ENCODE measurements around the gene NUP160.
"Not testable (repeated sequence)": the region's sequence is repeated elsewhere in the genome, so short reads cannot be mapped to it uniquely, and the experiment has no call there.

Gene NUP160

GRCh38 chr11:47786373-47786772 is 61.8 kb downstream of the NUP160 start:
- DNase-seq (ENCODE audit: low read depth), result no peak

GRCh38 chr11:47784785-47785381 is 63.3 kb downstream of the NUP160 start:
- no peak for DNase-seq (ENCODE audit: low read depth)

DNA sequence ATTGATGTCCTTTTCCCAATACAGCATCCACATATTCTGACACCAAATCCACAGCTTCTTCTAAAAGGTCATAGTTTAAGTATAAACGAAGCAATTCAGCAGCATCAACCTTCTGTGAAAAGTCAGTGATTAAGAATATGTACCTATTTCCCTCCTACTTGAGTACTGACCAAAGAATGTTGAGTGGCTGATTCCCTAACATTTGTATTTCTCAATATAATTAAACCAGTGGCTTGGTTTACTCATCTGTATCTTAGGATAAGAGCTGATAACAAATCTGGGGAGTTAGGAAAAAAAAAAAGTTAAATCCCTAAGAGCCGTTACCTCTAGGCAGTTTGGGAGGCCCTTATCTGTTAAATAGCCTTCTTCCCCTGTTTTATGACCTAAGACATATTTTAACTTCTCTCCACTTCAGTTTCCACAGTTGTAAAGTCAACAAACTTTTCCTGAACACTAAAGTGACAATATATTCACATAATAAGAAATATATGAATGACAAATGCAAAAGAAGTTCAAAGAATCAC is 65.0 kb downstream of the NUP160 start:
- no peak for DNase-seq (ENCODE audit: low read depth)

DNA sequence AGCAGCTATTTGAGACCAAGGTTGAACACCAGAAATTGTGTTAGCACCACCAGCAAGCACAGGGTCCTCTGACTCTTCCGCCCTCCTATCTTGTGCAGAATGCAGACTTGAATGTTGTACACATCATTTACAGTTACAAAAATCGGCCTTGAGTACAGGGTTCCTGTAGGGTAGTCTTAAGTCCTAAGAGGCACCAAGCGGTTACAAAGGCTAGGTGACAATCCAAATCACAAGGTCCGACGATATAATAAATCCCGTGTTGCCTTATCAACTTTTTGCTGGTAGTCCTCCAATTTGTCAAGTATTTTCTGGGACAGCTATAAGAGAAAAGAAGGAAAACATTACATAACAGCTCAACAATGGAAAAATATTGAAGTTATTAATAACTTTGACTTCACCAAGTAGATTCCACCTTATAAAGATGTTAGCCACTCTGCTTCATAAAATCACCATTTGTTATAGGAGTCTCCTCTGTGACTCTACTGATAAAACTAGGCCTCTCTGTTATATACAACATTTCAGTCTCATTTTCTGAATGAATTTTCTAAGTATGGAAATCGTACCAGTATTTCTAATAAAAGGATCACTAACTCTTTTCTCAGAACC is 69.2 kb downstream of the NUP160 start:
- no peak for DNase-seq (ENCODE audit: low read depth)

DNA sequence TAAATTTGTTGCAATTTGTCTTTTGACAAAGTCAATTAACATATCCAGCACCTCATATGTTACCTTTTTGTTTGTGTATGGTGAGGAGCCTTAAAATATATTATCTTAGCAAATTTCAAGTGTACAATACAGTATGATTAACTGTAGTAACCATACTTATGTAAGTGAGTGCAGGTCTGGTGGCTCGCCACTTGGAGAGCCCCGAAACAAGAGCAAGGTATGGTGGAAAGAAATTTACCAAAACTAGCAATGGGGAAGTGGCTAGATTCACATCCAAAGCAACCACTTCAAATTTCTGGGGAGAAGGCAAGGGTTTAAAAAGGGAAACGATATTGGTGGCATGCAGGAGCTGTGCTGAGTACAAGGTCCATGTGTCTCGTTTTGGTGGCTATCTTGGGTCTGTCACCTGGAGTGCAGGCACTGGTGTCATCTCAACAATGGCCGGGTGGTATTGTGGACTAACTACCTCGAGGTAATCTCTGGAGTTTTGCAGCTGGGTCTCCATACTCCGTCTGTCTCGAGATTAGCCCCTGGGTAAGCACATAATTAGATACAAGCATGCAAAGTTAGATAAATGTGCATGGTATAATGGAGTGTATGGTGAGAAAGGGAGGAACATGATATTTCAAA is 72.8 kb downstream of the NUP160 start:
- DNase-seq (ENCODE audit: low read depth), result no peak

- DNase-seq (ENCODE audit: low read depth), result no peak
Measured at GRCh38 chr11:47773882-47774281, 74.3 kb downstream of the NUP160 start.

DNA sequence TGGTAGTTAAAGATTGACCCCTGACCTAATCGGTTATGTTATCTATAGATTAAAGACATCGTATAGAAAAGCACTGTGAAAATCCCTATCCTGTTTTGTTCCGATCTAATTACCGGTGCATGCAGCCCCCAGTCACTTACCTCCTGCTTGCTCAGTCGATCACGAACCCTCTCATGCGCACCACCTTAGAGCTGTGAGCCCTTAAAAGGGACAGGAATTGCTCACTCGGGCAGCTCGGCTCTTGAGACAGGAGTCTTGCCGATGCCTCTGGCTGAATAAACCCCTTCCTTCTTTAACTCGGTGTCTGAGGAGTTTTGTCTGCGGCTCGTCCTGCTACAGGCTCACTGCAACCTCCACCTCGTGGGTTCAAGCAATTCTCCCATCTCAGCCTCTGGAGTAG is 78.6 kb downstream of the NUP160 start:
- DNase-seq (ENCODE audit: low read depth), result not testable (repeated sequence)

- no peak for DNase-seq (ENCODE audit: low read depth)
Measured at GRCh38 chr11:47768101-47768612, 80.0 kb downstream of the NUP160 start.

- peak; percentile 50 for DNase-seq (ENCODE audit: low read depth)
Measured at GRCh38 chr11:47766509-47767227, 81.5 kb downstream of the NUP160 start.

GRCh38 chr11:47765086-47765485 is 83.1 kb downstream of the NUP160 start:
- DNase-seq (ENCODE audit: low read depth), result no peak

DNA sequence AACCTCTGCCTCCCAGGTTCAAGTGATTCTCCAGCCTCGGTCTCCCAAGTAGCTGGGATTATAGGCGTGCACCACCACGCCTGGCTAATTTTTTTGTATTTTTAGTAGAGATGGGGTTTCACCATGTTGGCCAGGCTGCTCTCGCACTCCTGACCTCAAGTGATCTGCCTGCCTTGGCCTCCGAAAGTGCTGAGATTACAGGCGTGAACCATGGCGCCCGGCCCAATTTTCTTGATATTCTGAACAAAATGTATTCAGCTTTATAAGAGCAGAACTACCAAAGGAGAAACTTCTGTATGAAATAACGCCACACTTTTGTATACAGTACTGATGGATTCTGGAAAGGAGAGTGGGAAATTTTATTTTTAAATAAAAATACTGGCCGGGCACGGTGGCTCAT is 88.9 kb downstream of the NUP160 start:
- DNase-seq (ENCODE audit: low read depth), result not testable (repeated sequence)

DNA sequence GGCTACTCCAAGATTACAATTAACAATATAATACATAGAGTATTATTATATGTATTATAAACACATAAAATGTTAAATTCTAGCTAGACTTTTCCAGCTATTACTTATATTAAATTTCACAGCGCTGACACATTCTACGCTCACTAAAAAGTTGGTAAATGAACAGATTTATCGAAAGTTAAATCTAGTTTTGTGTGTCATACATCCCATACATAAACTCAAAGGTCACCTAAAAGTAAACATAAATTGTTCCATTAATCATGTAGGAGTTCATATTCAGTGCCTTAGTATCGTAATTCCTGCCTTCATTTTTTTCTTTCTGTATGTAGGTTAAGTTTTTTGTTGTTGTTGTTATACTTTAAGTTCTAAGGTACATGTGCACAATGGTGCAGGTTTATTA is 91.9 kb downstream of the NUP160 start:
- no peak for DNase-seq (ENCODE audit: low read depth)

DNA sequence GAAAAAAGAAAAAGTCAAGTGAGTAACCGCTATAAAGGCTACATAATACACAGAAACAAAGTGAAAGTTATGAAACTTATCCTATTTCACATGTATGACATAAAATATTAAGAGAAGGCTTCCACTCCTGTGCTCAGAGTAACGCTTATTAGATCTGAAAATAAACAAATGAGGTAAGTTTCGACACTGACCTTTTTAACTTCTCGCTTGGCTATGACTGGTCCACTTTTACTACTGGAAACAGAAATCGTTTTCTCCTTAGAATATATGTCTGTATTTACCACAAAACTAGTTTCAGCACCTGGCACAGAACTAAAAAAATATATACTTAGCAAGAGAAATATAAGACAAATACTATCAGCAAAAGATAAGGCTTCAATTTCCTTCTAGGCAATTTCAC is 97.4 kb downstream of the NUP160 start:
- DNase-seq (ENCODE audit: low read depth), result no peak

- not testable (repeated sequence) for DNase-seq (ENCODE audit: low read depth)
Measured at GRCh38 chr11:47742494-47742893, 105.7 kb downstream of the NUP160 start.

GRCh38 chr11:47737817-47738216 is 110.3 kb downstream of the NUP160 start:
- DNase-seq (ENCODE audit: low read depth), result not testable (repeated sequence)

DNA sequence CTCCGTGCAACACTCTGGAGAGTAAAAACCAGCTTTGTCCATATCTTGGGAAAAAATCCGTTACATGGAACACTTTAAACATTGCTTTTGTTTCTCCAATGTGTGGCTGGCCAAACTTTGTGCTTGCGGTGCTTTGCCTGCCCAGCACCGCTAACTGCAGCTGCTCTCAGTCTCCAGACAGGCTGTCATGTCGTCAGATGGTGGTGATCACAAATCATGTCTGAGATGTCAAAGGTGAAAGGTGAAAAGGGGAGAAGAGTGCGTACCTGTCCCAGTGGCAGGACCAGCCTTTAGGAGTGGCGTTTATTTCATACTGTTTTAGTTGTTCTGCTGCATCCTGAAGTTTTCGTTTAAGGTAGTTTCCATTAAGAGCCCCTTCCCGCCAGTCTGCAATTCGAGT is 115.9 kb downstream of the NUP160 start:
- no peak for DNase-seq (ENCODE audit: low read depth)

- DNase-seq (ENCODE audit: low read depth), result no peak
Measured at GRCh38 chr11:47731475-47731874, 116.7 kb downstream of the NUP160 start.
